HL-60 (cell line): ENCODE data around the gene SOX4.

Experiments used
- DNase-seq, 2 experiments: peaks; one replicate each; pipeline ENCODE4 v3.0.0-alpha.2; 2010 to 2020; ENCODE audit warnings: low read depth in 1 of 2, low spot score in 1 of 2
- H3K27ac ChIP-seq: fragments of 250-450 bp; sonication (Bioruptor Pico); replicated peaks from 2 replicates; pipeline ENCODE4 v1.5.1; 2020; ENCODE audit warnings: mild to moderate bottlenecking, moderate library complexity
- H3K27me3 ChIP-seq: fragments of 250-450 bp; sonication (Bioruptor Pico); 2 replicates; pipeline ENCODE4 v1.5.1; 2021; ENCODE audit warnings: mild to moderate bottlenecking, moderate library complexity; ENCODE audit not compliant: insufficient read depth, poor library complexity, severe bottlenecking
- H3K4me3 ChIP-seq: replicated peaks from 2 replicates; pipeline ENCODE4 v1.5.1; 2011; ENCODE audit warnings: mild to moderate bottlenecking, control low read depth, low read length; ENCODE audit not compliant: insufficient read depth
- CTCF ChIP-seq: IDR thresholded peaks from one replicate; pipeline ENCODE4 v1.5.1; 2011; ENCODE audit warnings: low read length, control low read depth, inconsistent platforms; ENCODE audit not compliant: insufficient read depth
- GABPA ChIP-seq: IDR thresholded peaks from 2 replicates; pipeline ENCODE4 v1.6.1; 2012; ENCODE audit warnings: low read depth
- POLR2AphosphoS5 ChIP-seq: IDR thresholded peaks from 2 replicates; pipeline ENCODE4 v1.6.1; 2012; ENCODE audit warnings: low read depth
- REST ChIP-seq: IDR thresholded peaks from 2 replicates; pipeline ENCODE4 v1.6.1; 2012; ENCODE audit warnings: low read depth; ENCODE audit not compliant: insufficient replicate concordance
- SPI1 ChIP-seq: IDR thresholded peaks from 2 replicates; pipeline ENCODE4 v1.6.1; 2012; ENCODE audit warnings: low read depth, mild to moderate bottlenecking, borderline replicate concordance

SOX4 gene

GRCh38 chr6:21628160-21628559, 34.6 kb downstream of the SOX4 start:
- Histone ChIP-seq H3K27ac (no peak overlapping the region), H3K27me3 (peaks cover 2% of the 10 kb centered on the region), H3K4me3 (no peak overlapping the region)
- no peak for DNase-seq
- TF ChIP-seq CTCF (no peak), SPI1 (no peak), POLR2AphosphoS5 (no peak), REST (no peak), GABPA (no peak)

GRCh38 chr6:21633511-21634109, 40.1 kb downstream of the SOX4 start:
- TF ChIP-seq POLR2AphosphoS5 (no peak), CTCF (no peak), SPI1 (no peak), REST (no peak), GABPA (no peak)
- H3K27ac ChIP-seq = no peak overlapping the region
- DNase-seq = no peak
- no peak overlapping the region for H3K4me3 ChIP-seq
- H3K27me3 ChIP-seq = no peaks in the 10 kb centered on the region

- Histone ChIP-seq H3K27ac (no peak overlapping the region), H3K27me3 (no peaks in the 10 kb centered on the region), H3K4me3 (no peak overlapping the region)
- TF ChIP-seq CTCF = no peak
- TF ChIP-seq REST = no peak
- TF ChIP-seq SPI1 = no peak
- no peak for TF ChIP-seq GABPA
- TF ChIP-seq POLR2AphosphoS5 = no peak
- DNase-seq = no peak
Measured at GRCh38 chr6:21634582-21634981, 41.0 kb downstream of the SOX4 start.
